ENCODE data around the gene TSKU.

The TSKU gene

DNA sequence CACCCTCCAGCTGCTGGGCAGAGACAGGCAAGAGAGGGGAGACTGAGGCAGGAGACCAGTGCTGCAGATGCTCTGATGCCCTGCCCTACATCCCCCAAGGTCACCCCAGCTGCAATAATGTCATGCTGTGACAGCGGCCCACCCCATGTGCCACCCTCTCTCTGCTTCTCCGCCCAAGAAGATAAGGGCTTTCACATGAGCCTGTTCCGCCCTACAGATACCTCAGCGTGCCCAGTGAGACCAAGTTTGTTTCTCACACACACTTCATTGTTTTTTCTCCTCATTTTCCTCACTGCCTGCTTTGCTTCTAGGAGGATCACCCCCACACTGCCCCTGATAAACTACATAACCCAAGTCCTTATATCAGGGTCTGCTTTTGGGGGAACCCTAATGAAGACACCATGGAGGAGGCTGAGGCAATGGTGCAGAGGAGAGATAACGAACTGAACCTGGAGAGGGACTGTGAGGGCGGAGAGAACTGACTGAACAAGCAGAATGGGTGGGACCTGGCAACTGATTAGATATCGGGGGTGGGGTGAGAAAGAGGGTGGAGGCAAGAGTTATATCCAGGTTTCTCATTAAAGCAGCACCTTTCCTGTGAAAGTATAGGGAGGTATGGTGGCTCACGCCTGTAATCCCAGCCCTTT is 37.5 kb upstream of the TSKU start:
- Mint-ChIP-seq H3K27me3 (peaks cover 19 to 20% of the 10 kb centered on the region in 2 donors), H3K4me3 (no peak overlapping the region), H3K9me3 (no peaks in the 10 kb centered on the region), H3K36me3 (no peaks in the 10 kb centered on the region), H3K27ac (no peak overlapping the region), H3K4me1 (no peaks in the 10 kb centered on the region)
- ATAC-seq (replicated peaks) (no peak), DNase-seq (no peak)

- DNase-seq (no peak), ATAC-seq (replicated peaks) (no peak)
- Mint-ChIP-seq H3K4me3 (no peak overlapping the region), H3K4me1 (no peaks in the 10 kb centered on the region), H3K27ac (peak overlapping the region; percentile 3), H3K9me3 (no peaks in the 10 kb centered on the region), H3K36me3 (no peaks in the 10 kb centered on the region), H3K27me3 (peaks cover 18 to 20% of the 10 kb centered on the region in 2 donors)
Measured at GRCh38 chr11:76747153-76747914, 35.8 kb upstream of the TSKU start.

- peaks cover 24 to 25% of the 10 kb centered on the region in 2 donors for H3K27me3 Mint-ChIP-seq
- DNase-seq = no peak
- no peak for ATAC-seq (replicated peaks)
- no peaks in the 10 kb centered on the region for H3K9me3 Mint-ChIP-seq
- no peak overlapping the region for H3K4me3 Mint-ChIP-seq
- no peaks in the 10 kb centered on the region for H3K36me3 Mint-ChIP-seq
- H3K27ac Mint-ChIP-seq = peak overlapping the region; percentile 3
- H3K4me1 Mint-ChIP-seq = peaks cover 0 to 1% of the 10 kb centered on the region in 2 donors
Measured at GRCh38 chr11:76747915-76748860, 35.0 kb upstream of the TSKU start.

GRCh38 chr11:76748948-76749347 is 34.2 kb upstream of the TSKU start:
- Mint-ChIP-seq H3K36me3 (no peaks in the 10 kb centered on the region), H3K9me3 (no peaks in the 10 kb centered on the region), H3K27me3 (peaks cover 20 to 22% of the 10 kb centered on the region in 2 donors), H3K27ac (no peak overlapping the region), H3K4me1 (peaks cover 0 to 1% of the 10 kb centered on the region in 2 donors), H3K4me3 (no peak overlapping the region)
- ATAC-seq (replicated peaks) (no peak), DNase-seq (no peak)

DNA sequence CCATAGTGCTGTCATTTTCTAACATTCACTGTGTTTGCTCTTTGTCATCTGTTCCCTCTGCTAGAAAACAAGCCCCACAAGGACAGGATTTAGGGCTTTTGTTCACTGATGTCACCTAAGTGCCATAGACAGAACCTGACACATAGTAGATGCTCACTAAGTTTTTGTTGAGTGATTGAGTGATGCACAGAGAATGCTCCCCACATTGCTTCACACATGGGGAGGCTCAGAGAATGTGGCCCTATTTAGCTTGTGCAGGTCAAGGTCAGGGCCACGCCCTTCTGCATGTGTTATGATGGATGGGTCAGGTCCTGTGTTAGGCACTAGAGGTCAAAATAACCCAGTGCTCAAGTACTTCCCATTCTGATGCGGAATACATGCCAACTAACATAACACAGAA is 33.1 kb upstream of the TSKU start:
- Mint-ChIP-seq H3K27me3 (peaks cover 16 to 19% of the 10 kb centered on the region in 2 donors), H3K4me1 (peaks cover 0 to 1% of the 10 kb centered on the region in 2 donors), H3K27ac (no peak overlapping the region), H3K36me3 (no peaks in the 10 kb centered on the region), H3K9me3 (no peaks in the 10 kb centered on the region), H3K4me3 (no peak overlapping the region)
- ATAC-seq (replicated peaks) (no peak), DNase-seq (no peak)

- DNase-seq = no peak
- no peak overlapping the region for H3K4me3 Mint-ChIP-seq
- no peak for ATAC-seq (replicated peaks)
- H3K27me3 Mint-ChIP-seq = peaks cover 13 to 16% of the 10 kb centered on the region in 2 donors
- peaks cover 0 to 1% of the 10 kb centered on the region in 2 donors for H3K4me1 Mint-ChIP-seq
- no peaks in the 10 kb centered on the region for H3K9me3 Mint-ChIP-seq
- H3K27ac Mint-ChIP-seq = no peak overlapping the region
- H3K36me3 Mint-ChIP-seq = no peaks in the 10 kb centered on the region
Measured at GRCh38 chr11:76750746-76751145, 32.4 kb upstream of the TSKU start.

- Mint-ChIP-seq H3K9me3 (no peaks in the 10 kb centered on the region), H3K27me3 (peaks cover 12% of the 10 kb centered on the region in 2 donors)
- no peak for ATAC-seq (replicated peaks)
Measured at GRCh38 chr11:76752321-76753143, 30.6 kb upstream of the TSKU start.

DNA sequence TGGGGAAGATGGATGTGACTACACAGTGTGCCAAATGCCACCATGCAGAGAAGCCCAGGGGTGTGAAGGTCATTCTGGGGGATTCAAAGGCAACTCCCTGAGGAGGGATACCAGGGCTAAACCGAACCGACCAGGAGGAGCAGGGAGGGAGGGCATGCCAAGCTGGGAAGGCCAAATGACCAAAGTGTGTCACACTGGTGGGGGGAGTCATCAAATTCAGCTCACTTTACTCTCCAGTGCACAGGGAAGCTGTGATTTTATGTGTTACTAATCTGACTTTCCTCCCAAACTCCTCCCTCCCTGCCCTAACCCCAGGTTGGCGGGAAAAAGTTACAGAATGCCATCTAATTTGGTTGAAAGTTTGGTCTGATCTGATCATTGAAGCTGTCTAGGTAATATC is 29.7 kb upstream of the TSKU start:
- ATAC-seq (replicated peaks) (no peak), DNase-seq (no peak)
- no peaks in the 10 kb centered on the region for H3K36me3 Mint-ChIP-seq
- no peak overlapping the region for H3K4me3 Mint-ChIP-seq
- H3K4me1 Mint-ChIP-seq = peaks cover 0 to 1% of the 10 kb centered on the region in 2 donors
- H3K27ac Mint-ChIP-seq = no peak overlapping the region
- peaks cover 10 to 12% of the 10 kb centered on the region in 2 donors for H3K27me3 Mint-ChIP-seq
- no peaks in the 10 kb centered on the region for H3K9me3 Mint-ChIP-seq

More at GRCh38 chr11:76752321-76753143, 30.6 kb upstream of the TSKU start:
- Mint-ChIP-seq H3K27ac (no peak overlapping the region), H3K4me3 (no peak overlapping the region), H3K4me1 (peaks cover 0 to 1% of the 10 kb centered on the region in 2 donors), H3K36me3 (no peaks in the 10 kb centered on the region)
- no peak for DNase-seq

DNA sequence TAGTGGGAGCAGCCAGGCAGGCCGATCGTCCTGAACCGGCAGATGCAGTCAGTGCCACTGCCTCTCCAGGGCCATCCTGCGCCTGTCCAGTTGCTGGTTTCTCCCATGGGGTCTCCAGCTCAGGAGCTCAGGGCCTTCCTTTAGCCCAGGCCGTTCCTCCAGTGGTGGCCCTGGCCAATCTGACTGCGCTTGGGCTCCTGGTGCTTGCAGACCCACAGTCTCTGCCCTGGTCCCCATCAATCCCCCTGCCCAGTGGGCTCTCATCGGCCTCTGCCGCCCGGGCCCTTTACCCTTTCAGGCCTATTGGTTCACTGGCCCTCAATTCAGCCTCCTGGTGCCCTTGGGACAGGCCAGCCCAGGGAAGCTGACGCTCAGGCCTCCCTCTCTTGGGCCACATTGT is 29.2 kb upstream of the TSKU start:
- H3K36me3 Mint-ChIP-seq = no peaks in the 10 kb centered on the region
- DNase-seq = no peak
- peaks cover 0 to 1% of the 10 kb centered on the region in 2 donors for H3K4me1 Mint-ChIP-seq
- no peaks in the 10 kb centered on the region for H3K9me3 Mint-ChIP-seq
- no peak overlapping the region for H3K4me3 Mint-ChIP-seq
- peaks cover 10 to 12% of the 10 kb centered on the region in 2 donors for H3K27me3 Mint-ChIP-seq
- ATAC-seq (replicated peaks) = no peak
- no peak overlapping the region for H3K27ac Mint-ChIP-seq

DNA sequence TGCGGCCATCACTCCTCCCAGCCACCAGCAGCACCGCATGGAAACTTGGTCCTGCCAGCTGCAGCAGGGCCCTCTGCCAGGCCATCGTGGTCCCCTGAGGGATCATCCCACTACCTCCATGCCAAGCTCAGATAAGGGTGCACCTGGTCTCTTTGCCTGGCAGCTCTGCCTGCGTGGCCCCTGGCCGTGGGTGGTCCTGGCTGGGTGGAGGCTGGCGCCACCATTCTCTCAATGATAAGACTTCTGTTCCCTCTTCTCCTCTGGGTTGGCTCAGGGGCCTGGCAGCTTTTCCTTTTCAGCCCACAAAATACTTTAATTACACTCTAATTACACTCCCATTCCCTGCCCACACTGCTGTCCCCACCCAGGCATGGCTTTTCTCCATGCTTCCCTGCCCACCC is 26.8 kb upstream of the TSKU start:
- H3K4me1 Mint-ChIP-seq = peaks cover 0 to 1% of the 10 kb centered on the region in 2 donors
- H3K36me3 Mint-ChIP-seq = no peaks in the 10 kb centered on the region
- ATAC-seq (replicated peaks) = no peak
- no peak overlapping the region for H3K27ac Mint-ChIP-seq
- no peak overlapping the region for H3K4me3 Mint-ChIP-seq
- peaks cover 7 to 10% of the 10 kb centered on the region in 2 donors for H3K27me3 Mint-ChIP-seq
- DNase-seq = no peak
- no peaks in the 10 kb centered on the region for H3K9me3 Mint-ChIP-seq

- Mint-ChIP-seq H3K9me3 (no peaks in the 10 kb centered on the region), H3K36me3 (no peaks in the 10 kb centered on the region), H3K27me3 (peaks cover 0 to 4% of the 10 kb centered on the region in 2 donors), H3K4me1 (no peaks in the 10 kb centered on the region), H3K4me3 (no peak overlapping the region), H3K27ac (no peak overlapping the region)
- DNase-seq = no peak
- ATAC-seq (replicated peaks) = no peak
Measured at GRCh38 chr11:76758311-76758710, 24.8 kb upstream of the TSKU start.

- H3K27ac Mint-ChIP-seq = no peak overlapping the region
- no peaks in the 10 kb centered on the region for H3K4me1 Mint-ChIP-seq
- H3K9me3 Mint-ChIP-seq = no peaks in the 10 kb centered on the region
- H3K36me3 Mint-ChIP-seq = no peaks in the 10 kb centered on the region
- peaks cover 0 to 4% of the 10 kb centered on the region in 2 donors for H3K27me3 Mint-ChIP-seq
- ATAC-seq (replicated peaks) (no peak), DNase-seq (no peak)
- H3K4me3 Mint-ChIP-seq = no peak overlapping the region
Measured at GRCh38 chr11:76759092-76759491, 24.1 kb upstream of the TSKU start.

DNA sequence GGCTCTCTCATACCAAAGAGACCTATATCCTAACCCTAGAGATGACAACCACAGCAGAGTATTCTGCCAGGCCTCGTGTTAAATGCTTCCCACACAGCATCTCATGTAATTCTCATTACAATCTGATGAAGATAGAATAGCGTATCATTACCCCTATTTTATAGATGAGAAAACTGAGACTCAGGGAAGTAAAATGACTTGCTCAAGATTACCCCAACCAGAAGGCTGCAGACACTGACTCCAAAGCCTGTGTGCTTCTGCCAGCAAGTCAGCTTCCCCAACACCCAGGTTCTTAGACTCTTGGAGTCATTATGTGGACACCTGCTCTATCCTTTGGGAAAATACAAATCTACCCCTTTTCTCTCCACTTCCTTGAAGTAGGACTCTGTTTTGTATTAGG is 23.6 kb upstream of the TSKU start:
- ATAC-seq (replicated peaks) = no peak
- no peaks in the 10 kb centered on the region for H3K36me3 Mint-ChIP-seq

More for the DNA sequence above, 23.6 kb upstream of the TSKU start:
- H3K27ac Mint-ChIP-seq = no peak overlapping the region
- no peaks in the 10 kb centered on the region for H3K4me1 Mint-ChIP-seq
- H3K27me3 Mint-ChIP-seq = peaks cover 3 to 8% of the 10 kb centered on the region in 2 donors
- no peaks in the 10 kb centered on the region for H3K9me3 Mint-ChIP-seq
- no peak for DNase-seq
- no peak overlapping the region for H3K4me3 Mint-ChIP-seq

Measured in stimulated activated naive B cell treated with anti-CD40 and anti-IgM and Interleukin-4, amounts not matched to agents 10 μg/mL and 1 μg/mL and 100 μg/mL, for 72 hours (primary cell).